GM21390 (cell line): ENCODE results near the gene OS9.

Experiments
- ATAC-seq: cut with Tn5 transposase; IDR thresholded peaks from one replicate; pipeline ENCODE4 v1.9.1; 2021; ENCODE audit not compliant: unreplicated experiment

Gene OS9

DNA sequence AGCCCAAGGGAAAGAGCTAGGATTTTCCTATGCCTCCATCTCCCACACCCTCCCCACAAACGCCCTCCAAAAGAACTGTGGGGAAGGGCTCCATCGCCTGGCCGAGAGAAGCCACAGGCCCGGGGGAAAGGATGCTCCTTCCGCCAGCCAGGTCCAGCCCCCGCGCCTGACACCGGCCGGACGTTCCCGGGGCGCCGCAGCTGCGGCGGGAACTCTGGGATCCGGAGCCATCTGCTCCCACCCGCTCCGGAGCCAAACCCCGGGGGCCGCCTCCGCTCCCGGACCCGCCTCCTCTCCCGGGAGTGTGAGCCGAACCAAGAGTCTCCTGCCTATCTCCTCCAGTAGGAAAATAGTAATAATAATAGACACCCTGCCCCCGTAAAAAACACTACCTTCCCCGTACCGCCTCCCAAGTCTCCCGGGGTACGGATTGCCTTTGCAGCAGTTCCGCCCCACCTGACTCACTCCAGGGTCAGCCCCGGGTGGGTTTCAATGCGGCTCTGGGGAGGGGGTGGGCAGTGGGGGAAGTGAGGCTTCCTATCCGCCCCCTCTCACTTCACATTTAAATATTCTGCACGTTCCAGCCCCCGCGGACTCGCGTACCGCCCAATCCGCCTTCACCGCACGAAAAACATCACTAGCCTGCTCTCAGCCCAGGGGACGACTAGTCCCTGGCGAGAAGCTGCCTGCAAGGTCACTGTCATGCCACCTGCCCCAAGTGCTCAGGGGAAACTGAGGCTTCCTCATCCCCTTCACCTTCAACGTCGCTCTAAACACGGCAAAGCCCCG lies 42.2 kb downstream of the OS9 start:
- ATAC-seq, result no peak

DNA sequence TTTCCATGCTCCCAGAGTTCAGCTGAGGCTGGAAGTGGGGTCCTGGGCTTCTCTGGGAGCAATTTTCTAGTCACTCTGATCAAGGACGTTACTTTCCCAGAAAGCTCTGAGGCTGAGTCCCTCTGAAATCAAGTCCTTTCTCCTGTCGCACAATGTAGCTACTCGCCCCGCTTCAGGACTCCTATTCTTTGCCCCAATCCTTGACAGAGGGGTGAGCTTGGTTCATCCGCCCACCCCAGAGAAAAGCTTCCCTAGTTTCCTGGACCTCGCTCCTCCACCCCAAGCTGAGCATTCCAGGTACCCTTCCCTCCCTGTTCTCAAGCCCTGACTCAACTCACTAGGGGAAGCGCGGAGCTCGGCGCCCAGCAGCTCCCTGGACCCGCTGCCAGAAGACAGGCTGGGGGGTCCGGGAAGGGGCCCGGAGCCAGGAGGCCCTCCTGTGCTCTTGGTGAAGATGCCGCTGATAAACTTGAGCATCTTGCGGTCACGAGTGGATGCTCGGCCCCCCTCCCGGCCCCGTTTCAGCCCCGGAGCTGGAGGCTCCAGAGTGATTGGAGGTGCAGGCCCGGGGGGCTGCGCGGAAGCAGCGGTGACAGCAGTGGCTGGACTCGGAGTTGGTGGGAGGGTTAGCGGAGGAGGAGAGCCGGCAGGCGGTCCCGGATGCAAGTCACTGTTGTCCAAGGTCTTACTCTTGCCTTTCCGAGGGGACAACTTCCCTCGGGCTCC lies 43.0 kb downstream of the OS9 start:
- no peak for ATAC-seq

DNA sequence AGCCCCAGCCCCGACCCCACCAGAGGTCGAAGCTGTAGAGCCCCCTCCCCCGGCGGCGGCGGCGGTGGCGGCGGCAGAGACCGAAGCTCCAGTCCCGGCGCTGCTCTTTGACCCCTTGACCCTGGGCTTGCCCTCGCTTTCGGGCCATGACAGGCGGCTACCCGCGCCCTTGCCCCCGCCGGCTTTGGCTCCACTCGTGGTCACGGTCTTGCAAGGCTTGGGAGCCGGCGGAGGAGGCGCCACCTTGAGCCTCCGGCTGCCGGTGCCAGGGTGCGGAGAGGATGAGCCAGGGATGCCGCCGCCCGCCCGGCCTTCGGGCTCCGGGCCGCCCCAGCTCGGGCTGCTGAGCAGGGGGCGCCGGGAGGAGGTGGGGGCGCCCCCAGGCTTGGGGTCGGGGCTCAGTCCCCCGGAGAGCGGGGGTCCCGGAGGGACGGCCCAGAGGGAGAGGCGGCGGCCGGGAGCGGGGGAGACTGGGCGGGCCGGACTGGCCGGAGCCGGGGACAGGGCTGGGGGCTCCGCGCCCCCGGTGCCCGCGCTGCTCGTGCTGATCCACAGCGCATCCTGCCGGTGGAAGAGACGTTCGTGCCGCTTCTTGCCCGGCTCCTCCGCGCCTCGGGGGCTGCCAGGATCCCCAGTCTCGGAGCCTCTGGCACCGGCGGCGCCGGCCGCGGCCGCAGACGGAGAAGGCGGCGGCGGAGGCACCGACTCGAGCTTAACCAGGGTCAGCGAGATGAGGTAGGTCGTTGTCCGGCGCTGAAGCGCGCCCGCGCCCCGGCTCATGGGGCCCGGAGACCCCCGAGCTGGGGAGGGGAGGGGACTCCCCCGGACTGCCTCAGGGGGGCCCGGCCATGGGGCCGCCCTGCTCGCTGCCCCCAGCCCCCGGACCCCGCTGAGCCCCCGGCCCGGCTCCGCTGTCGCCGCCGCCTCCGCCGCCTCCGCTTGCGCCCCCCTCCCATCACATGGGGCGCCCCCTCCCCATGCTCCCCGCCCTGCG lies 43.8 kb downstream of the OS9 start:
- ATAC-seq, result no peak

DNA sequence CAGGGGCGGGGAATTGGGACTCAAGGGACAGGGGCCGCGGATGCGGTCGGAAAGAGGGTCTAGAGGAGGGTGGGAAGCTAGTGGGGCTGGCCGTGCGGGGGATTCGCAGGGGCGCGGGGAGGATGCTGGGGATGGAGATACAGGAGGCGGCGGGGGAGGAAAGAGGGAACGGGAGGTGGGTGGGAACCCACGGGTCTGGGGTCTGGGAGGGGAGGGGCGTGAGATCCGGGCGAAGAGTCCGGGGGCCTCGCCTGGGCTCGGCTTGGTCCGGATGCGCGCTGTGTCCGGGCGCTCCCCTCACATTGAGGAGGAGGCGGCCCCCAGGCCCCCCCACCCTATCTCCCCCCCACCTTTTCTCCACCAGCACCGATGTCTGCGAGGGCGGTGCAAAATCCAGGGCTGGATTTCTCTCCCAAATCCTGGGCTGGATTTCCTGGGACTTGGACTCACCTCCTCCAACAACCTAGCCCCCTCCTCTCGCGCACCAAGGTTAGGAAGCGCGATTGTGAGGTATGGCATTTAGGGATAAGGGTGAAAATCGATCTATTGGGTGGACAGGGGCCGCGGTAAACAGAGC lies 44.8 kb downstream of the OS9 start, which contains the start of gene AGAP2:
Gene AGAP2, minus strand, starts transcription at position 82 of the 577 bp plus-strand sequence. CDS start 496 bp downstream, outside the sequence.
- ATAC-seq, result no peak

DNA sequence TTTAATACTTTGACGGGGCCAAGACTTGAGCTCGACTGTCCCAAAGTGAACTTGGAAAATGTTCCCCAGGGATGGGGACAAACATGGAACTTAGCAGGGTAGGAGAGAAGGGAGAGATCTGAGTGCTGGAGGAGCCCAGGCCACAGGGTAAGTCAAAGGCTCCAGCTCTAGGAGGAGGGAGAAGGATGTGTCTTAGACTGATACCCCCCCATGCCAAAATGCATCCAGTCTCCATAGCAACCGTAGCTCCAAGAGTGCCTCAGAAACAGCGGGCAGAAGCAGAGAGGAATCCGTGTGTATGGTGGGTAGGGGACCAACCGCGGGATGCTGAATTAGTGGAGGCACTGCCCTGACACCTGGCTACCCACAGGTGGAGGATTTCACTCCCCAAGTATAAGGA lies 45.5 kb downstream of the OS9 start:
- no peak for ATAC-seq

DNA sequence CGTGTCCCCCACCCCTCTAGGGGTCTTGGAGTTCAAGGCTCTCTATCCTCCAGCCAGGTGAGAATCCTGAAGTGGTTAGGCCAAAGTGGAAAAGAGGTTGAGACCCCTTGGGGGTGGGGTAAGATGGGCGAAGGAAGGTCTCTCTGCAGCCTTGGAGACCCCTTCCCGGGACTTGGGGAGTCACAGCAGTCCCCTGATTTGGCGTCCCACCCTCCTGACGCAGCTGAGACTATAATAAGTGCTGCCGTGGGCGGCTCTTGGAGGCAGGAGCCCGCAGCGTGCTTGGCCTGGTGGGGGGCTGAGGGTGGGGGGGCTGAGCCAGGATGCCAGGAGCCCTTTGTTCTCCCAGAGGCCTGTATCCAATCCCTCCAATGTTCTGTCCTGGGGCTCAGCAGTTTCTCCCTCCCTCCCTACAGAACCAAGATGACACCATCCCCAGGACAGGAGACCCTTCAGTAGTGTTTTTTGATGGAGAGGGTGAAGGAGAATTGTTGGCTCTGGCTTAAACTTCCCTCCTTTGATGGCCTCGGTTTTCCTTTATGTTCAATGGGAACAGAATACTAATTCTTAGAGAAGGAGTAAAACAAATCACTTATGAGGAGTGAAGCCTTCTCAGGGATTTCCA lies 46.1 kb downstream of the OS9 start:
- ATAC-seq, result no peak

DNA sequence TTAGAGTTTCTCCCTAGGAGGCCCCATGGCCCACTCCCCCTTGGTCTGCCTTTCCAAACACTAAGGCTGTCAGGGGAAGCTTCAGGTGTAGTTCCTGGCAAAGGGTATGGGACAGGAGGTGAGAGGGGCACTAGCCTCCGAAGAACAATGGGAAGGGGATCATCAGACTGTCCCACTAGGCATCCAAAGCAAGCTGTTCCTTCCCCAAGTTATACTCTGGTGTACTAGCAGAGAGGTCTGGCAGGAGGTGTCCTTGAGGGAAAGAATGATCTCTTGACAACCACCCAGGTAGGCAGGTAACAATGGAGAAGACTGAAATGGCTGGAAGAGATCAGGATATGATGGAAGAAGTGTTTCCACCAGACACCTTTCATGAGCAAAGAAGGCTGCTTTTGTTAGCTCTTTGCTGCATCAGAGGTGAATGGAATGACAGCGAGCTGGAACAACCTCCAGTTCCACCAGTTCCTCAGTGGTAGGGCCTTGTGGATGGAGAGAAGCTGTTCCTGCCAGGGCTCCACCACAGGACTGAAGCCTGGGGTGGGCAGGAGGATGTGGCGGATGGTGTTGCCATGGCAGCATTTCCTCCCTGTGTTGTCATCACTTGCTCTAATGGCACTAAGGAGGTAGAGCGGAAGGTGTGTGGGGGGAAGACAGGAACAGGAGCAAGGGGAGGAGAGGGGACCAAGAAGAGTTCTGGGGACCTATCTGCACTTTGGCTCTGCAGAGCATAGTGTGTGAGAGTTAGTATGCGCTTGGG lies 46.9 kb downstream of the OS9 start:
- peak; percentile 48 for ATAC-seq

DNA sequence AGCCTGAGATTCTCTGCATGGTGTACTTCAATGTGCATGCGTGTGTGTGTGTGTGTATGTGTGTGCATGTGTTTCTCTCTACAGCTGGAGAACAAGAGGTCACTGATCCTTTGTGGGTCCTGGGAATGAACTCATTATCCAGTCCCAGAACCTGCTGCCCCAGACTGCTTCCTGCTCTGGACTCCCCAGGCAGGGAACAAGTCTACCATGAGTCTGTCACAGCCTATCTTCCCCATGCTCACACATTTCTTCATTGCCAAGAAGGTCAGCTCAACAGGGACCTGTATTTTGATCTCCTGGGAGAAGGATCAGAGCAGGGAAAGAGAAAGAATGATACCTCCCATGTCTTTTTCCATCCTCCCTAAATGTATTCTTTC lies 47.5 kb downstream of the OS9 start:
- ATAC-seq, result no peak

DNA sequence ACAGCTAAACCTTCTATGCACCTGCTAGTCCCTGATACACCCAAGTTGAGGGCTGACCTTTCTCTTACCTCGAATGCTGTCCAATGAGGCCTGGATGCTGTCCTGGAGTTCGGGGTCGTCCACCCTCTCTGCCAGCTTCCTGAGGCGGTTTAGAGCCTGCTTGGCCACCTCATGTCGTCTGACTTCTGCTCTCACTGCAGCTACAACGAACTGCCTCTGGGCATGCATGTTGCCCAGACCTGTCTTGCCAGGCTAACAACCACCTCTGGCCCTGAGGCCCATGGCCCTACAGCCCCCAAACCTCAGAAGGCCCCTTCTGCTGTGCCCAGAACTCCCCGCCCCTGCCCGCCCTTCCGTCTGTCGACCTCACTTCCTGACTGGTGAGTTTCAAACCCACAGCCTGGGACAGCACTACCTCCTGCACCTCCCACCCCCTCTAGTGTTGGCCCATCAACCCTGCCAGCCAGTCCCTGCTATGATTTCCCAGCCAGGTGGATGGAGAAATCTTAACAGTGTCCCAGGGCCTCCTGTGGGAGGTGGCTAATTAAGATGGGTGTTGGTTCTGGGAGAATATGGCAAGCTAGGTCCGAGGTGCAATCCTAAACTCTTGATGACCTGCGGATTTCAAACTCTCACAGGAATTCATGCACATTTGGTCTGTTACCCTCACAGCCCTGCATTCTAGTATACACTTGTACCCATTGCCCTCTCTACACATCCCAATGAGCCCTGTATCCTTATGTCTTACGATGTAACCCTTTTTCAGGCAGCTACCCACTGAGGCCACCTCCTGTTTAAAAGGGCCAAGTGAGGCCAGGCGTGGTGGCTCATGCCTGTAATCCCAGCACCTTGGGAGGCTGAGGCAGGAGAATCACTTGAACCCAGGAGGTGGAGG lies 48.2 kb downstream of the OS9 start:
- ATAC-seq, result peak; percentile 59

DNA sequence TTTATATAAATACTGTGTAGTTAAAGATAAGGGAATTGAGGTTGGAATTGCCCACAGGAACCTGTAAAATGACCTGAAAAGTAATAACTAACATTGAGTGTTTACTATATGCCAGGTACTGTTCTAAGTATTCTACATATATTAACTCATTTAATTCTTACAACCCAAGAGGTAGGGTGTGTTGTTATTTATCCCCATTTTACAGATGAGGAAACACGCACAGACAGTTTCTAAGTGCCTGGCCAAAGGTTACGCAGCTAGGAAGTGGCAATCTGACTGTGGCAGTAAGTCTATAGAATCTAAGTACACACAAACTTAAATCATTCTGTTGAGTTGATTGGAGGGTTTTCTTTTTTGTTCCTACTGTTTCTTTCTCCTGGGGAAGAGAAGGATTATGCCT lies 49.8 kb downstream of the OS9 start:
- ATAC-seq, result no peak

DNA sequence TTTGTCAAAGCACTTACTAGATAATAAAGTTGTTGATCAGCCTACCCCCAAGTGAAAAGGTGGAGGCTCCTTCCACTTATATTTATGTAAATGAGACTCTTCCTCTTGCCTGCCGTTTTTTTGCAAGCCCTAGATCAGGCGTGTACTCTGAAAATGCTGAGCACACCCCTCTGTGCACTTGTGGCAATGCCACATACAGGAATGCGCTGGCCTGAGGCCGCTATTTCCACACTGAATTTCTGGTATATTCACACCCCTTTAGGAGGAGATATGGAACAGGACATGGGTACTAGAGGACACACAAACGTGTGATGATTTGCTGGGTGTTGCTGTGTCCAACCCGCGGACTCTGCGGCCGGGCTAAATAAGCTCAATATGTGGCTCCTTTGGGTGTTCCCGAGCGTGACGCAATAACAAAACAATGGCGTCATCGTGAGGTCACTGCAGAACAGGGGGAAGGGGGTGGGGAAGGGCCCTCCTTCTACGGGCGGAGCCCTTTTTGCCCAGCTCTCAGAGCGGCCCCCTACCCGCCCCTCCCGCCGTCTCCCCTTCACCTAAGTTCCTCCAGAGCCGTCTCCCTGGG lies 50.4 kb downstream of the OS9 start:
- peak; percentile 35 for ATAC-seq

DNA sequence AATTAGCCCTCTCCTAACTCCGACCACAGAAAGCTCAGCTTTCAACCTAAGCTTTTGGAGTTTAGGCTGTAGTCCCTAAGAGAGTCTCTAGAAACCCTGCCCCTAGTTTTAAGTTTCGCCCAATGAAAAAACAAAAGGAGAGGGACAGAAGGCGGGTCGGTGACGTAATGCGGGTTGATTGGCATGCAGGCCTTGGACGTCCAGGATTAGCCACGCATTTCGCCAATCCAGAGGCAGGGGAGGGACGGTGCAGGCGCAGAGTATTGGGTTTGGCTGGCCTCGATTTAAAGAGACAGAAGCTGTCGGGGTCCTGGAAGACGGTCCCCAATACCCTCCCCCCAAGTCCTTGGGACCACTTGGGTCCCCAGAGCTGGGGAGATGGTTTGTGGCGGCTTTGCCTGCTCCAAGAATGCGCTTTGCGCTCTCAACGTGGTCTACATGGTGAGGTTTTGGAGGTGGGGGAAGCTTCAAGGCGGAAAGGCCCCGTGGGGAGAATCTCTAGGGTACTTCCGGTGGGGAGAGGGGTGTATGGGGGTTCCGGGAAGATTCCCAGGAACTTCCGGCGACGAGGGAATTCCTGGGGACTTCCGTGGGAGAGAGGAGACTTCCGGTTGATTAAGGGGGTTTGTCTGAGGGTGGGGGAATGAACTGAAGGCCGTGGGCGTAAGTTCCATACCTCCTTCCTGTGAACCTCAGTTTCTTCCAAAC lies 51.0 kb downstream of the OS9 start, which contains the start of gene TSPAN31:
Gene TSPAN31, plus strand, starts transcription at position 263 of the 708 bp plus-strand sequence. Its CDS starts 116 bp downstream, at position 379.
- peak; percentile 72 for ATAC-seq

DNA sequence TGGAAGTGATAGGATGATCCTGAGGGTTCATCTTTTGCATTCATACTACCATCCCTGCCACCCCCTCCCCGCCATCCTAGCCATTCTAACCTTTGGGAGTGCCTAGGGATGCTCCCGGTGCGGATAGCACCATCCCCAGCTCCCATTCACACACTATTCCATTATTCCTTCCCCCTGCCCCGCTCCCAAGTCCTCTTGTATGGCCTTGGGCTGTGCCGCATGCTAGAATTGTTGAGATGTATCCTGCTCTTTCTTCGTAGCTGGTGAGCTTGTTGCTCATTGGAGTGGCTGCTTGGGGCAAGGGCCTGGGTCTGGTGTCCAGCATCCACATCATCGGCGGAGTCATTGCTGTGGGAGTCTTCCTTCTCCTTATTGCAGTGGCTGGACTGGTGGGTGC lies 51.6 kb downstream of the OS9 start:
- ATAC-seq, result no peak

DNA sequence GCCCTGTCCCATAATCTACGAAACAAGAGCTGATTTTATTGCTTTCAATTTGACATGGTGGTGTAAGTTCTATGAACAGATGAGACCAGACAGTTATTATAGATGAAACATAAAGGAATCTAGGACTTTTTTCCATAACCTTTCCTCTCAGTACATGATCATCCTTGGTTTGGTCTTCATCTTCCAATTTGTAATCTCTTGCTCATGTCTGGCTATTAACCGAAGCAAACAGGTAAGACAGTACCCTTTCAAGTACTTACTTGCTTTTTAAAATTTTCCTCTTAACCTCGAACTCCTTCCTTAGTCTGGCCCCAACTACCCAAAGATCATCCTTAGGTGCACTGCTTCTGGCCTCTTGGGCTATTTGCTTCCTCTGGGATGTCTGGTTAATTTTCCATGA lies 52.1 kb downstream of the OS9 start:
- ATAC-seq, result no peak

DNA sequence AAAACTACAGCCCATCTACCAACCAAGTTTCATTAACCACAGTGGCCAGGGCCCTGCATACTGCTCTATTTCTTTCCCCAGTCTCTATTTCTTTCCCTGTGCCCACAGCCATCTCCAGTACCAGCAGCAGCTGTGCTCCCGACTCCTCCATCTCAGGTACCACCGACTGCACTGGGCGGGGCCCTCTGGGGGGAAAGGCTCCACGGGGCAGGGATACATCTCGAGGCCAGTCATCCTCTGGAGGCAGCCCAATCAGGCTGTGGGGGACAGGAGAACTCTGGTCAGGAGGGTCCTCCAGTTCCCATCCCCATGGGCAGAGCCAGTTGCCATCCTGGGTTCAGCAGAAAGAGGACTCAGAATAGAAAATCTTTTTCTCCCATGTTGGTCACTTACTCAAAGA lies 55.1 kb downstream of the OS9 start:
- ATAC-seq, result no peak

DNA sequence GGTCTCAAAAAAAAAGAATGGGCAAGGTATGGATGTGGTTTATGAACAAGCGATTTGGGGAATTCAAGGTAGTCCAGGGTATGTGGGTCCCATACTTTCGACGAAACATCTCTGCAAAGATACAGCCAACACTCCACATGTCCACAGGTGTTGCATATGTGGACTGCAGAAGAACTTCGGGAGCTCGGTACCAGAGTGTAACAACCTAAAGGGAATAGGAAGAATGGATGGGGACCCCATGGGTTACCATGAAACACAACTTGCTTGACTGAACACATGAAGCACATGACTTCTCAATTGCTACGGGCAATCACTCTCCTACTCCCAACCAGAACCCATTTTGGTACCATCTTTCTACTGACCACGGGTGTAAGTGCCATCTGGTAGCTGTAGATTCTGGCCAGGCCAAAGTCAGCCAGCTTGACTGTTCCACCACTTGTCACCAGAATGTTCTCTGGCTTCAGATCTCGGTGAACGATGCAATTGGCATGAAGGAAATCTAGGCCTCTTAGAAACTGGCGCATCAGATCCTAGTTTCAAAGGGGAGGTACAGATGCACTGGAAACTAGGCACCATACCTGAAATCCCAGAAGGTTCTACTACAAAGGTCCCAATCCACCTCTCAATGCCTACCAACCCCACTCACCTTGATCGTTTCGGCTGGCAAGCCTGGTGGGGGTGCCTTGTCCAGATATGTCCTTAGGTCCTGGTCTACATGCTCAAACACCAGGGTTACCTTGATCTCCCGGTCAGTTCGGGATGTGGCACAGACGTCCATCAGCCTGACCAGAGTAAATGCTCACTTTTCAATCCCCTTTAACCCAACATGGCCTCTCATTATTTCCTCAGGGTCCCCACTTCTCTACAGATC lies 56.9 kb downstream of the OS9 start:
- ATAC-seq, result no peak

DNA sequence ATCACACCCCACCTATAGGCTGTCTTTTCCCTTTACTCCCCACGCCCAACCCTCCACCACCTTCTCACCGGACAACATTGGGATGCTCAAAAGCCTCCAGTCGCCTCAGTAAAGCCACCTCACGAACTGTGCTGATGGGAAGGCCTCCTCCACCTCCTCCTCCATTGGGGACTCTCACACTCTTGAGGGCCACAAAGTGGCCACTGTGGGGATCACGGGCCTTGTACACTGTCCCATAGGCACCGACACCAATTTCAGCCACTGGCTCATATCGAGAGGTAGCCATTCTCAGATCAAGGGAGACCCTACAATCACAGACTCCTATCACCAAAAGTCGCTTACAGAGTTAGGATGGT lies 57.5 kb downstream of the OS9 start:
- no peak for ATAC-seq
